ENCODE data around the gene NQO2. TPM values are rescaled to one million over a fixed set of nuclear protein-coding genes. Genes with fewer than 3 reads are reported as not detected.

The NQO2 gene
- polyA plus RNA-seq, 1 donor from 2014 or later, result 33.2 TPM

DNA sequence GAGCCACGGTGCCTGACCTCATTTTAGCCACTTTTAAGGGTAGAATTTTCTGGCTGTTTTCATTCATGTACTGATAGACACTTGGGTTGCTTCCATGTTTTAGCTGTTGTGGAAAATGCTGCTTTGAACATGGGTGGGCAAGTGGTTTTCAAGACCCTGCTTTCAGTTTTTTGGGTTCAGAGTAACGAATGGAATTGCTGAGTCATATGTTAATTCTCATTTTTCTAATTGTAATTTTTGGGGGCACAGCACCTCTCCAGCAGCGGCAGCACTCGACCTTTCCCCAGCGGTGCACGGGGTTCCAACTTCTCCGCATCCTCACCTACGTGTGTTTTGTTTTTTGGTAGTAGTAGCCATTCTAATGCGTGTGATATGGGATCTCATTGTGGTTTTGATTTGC is 5.4 kb downstream of the NQO2 start:
- H3K79me2 ChIP-seq (replicated peaks; ENCODE audit: insufficient read depth, low read length), result no peaks in the 10 kb centered on the region
- H2AFZ ChIP-seq (ENCODE audit: low read depth, low read length), result no peak overlapping the region
- H3F3A ChIP-seq (ENCODE audit: insufficient read depth, low read length, poor library complexity, severe bottlenecking), result no peaks in the 10 kb centered on the region
- H3K9me3 ChIP-seq (ENCODE audit: low read length), result no peaks in the 10 kb centered on the region
- no peaks in the 10 kb centered on the region for H3K27me3 ChIP-seq (ENCODE audit: insufficient read depth, low read depth, low read length)
- H3K9ac ChIP-seq (ENCODE audit: low read length), result no peak overlapping the region
- no peak overlapping the region for H3K27ac ChIP-seq (ENCODE audit: low read length)
- no peak overlapping the region for H3K4me3 ChIP-seq (ENCODE audit: low read length)
- no peaks in the 10 kb centered on the region for H3K9me2 ChIP-seq (ENCODE audit: insufficient read depth, low read length)
- no peaks in the 10 kb centered on the region for H4K20me1 ChIP-seq (ENCODE audit: insufficient read depth)
- TF ChIP-seq, protein P1, sequence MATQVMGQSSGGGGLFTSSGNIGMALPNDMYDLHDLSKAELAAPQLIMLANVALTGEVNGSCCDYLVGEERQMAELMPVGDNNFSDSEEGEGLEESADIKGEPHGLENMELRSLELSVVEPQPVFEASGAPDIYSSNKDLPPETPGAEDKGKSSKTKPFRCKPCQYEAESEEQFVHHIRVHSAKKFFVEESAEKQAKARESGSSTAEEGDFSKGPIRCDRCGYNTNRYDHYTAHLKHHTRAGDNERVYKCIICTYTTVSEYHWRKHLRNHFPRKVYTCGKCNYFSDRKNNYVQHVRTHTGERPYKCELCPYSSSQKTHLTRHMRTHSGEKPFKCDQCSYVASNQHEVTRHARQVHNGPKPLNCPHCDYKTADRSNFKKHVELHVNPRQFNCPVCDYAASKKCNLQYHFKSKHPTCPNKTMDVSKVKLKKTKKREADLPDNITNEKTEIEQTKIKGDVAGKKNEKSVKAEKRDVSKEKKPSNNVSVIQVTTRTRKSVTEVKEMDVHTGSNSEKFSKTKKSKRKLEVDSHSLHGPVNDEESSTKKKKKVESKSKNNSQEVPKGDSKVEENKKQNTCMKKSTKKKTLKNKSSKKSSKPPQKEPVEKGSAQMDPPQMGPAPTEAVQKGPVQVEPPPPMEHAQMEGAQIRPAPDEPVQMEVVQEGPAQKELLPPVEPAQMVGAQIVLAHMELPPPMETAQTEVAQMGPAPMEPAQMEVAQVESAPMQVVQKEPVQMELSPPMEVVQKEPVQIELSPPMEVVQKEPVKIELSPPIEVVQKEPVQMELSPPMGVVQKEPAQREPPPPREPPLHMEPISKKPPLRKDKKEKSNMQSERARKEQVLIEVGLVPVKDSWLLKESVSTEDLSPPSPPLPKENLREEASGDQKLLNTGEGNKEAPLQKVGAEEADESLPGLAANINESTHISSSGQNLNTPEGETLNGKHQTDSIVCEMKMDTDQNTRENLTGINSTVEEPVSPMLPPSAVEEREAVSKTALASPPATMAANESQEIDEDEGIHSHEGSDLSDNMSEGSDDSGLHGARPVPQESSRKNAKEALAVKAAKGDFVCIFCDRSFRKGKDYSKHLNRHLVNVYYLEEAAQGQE (IDR thresholded peaks at IDR 0.05; ENCODE audit: borderline replicate concordance), result no peak
- TF ChIP-seq SMC3 (conservative IDR thresholded peaks at IDR 0.05; ENCODE audit: poor library complexity), result no peak
- no peak for TF ChIP-seq TAF1 (IDR thresholded peaks at IDR 0.05; ENCODE audit: low read depth)
- TF ChIP-seq POLR2AphosphoS5 (IDR thresholded peaks at IDR 0.05), result no peak
- TF ChIP-seq EP300 (conservative IDR thresholded peaks at IDR 0.05; ENCODE audit: poor library complexity, severe bottlenecking), result no peak
- TF ChIP-seq EZH2 (IDR thresholded peaks at IDR 0.05; ENCODE audit: borderline replicate concordance, insufficient read depth, low read length, poor library complexity, severe bottlenecking), result no peak
- TF ChIP-seq MXI1 (conservative IDR thresholded peaks at IDR 0.05; ENCODE audit: poor library complexity, severe bottlenecking), result no peak
- no peak for TF ChIP-seq RAD21 (conservative IDR thresholded peaks at IDR 0.05)
- TF ChIP-seq, protein P2, sequence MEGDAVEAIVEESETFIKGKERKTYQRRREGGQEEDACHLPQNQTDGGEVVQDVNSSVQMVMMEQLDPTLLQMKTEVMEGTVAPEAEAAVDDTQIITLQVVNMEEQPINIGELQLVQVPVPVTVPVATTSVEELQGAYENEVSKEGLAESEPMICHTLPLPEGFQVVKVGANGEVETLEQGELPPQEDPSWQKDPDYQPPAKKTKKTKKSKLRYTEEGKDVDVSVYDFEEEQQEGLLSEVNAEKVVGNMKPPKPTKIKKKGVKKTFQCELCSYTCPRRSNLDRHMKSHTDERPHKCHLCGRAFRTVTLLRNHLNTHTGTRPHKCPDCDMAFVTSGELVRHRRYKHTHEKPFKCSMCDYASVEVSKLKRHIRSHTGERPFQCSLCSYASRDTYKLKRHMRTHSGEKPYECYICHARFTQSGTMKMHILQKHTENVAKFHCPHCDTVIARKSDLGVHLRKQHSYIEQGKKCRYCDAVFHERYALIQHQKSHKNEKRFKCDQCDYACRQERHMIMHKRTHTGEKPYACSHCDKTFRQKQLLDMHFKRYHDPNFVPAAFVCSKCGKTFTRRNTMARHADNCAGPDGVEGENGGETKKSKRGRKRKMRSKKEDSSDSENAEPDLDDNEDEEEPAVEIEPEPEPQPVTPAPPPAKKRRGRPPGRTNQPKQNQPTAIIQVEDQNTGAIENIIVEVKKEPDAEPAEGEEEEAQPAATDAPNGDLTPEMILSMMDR (IDR thresholded peaks at IDR 0.05; ENCODE audit: poor library complexity, severe bottlenecking), result no peak
- no peaks in the 10 kb centered on the region for H3K36me3 ChIP-seq (ENCODE audit: insufficient read depth, low read length)
- H3K4me2 ChIP-seq (ENCODE audit: low read length), result no peak overlapping the region

GRCh38 chr6:3005874-3006273 is 6.2 kb downstream of the NQO2 start:
- H3K4me3 ChIP-seq (ENCODE audit: low read length), result no peak overlapping the region
- no peaks in the 10 kb centered on the region for H3K36me3 ChIP-seq (ENCODE audit: insufficient read depth, low read length)
- no peaks in the 10 kb centered on the region for H3K9me3 ChIP-seq (ENCODE audit: low read length)
- H3K4me2 ChIP-seq (ENCODE audit: low read length), result no peak overlapping the region
- no peaks in the 10 kb centered on the region for H3K27me3 ChIP-seq (ENCODE audit: insufficient read depth, low read depth, low read length)
- no peak for TF ChIP-seq MXI1 (conservative IDR thresholded peaks at IDR 0.05; ENCODE audit: poor library complexity, severe bottlenecking)
- TF ChIP-seq, protein P1 (IDR thresholded peaks at IDR 0.05; ENCODE audit: borderline replicate concordance), result no peak
- no peak for TF ChIP-seq POLR2AphosphoS5 (IDR thresholded peaks at IDR 0.05)
- no peak for TF ChIP-seq EP300 (conservative IDR thresholded peaks at IDR 0.05; ENCODE audit: poor library complexity, severe bottlenecking)
- TF ChIP-seq, protein P2 (IDR thresholded peaks at IDR 0.05; ENCODE audit: poor library complexity, severe bottlenecking), result no peak
- no peak for TF ChIP-seq SMC3 (conservative IDR thresholded peaks at IDR 0.05; ENCODE audit: poor library complexity)
- TF ChIP-seq EZH2 (IDR thresholded peaks at IDR 0.05; ENCODE audit: borderline replicate concordance, insufficient read depth, low read length, poor library complexity, severe bottlenecking), result no peak
- no peak for TF ChIP-seq RAD21 (conservative IDR thresholded peaks at IDR 0.05)
- TF ChIP-seq TAF1 (IDR thresholded peaks at IDR 0.05; ENCODE audit: low read depth), result no peak
- H3F3A ChIP-seq (ENCODE audit: insufficient read depth, low read length, poor library complexity, severe bottlenecking), result no peaks in the 10 kb centered on the region
- H4K20me1 ChIP-seq (ENCODE audit: insufficient read depth), result no peaks in the 10 kb centered on the region
- H3K9ac ChIP-seq (ENCODE audit: low read length), result no peak overlapping the region
- H3K9me2 ChIP-seq (ENCODE audit: insufficient read depth, low read length), result no peaks in the 10 kb centered on the region
- H2AFZ ChIP-seq (ENCODE audit: low read depth, low read length), result no peak overlapping the region
- H3K27ac ChIP-seq (ENCODE audit: low read length), result no peak overlapping the region
- no peaks in the 10 kb centered on the region for H3K79me2 ChIP-seq (replicated peaks; ENCODE audit: insufficient read depth, low read length)

Data from neural cell (in vitro differentiated cells).